ENCODE results near the gene CNEP1R1. TPM values are rescaled to one million over a fixed set of nuclear protein-coding genes. Genes with fewer than 3 reads are reported as not detected.

The CNEP1R1 gene
- total RNA-seq, 1 donor from 2014 or later, result 20.6 TPM

- no peak overlapping the region for H3K27ac Mint-ChIP-seq (ENCODE audit: unreplicated experiment)
- H3K4me1 Mint-ChIP-seq, result no peaks in the 10 kb centered on the region
- no peak overlapping the region for H3K4me3 Mint-ChIP-seq
- no peaks in the 10 kb centered on the region for H3K36me3 Mint-ChIP-seq (ENCODE audit: low read depth)
- no peak for TF ChIP-seq CTCF (conservative IDR thresholded peaks at IDR 0.05)
- no peak for DNase-seq (ENCODE audit: low read depth, low spot score)
- H3K9me3 Mint-ChIP-seq, result no peaks in the 10 kb centered on the region
- peaks cover 17% of the 10 kb centered on the region for H3K27me3 Mint-ChIP-seq (ENCODE audit: low read depth)
Measured at GRCh38 chr16:50046853-50047252, 21.8 kb downstream of the CNEP1R1 start.

- Mint-ChIP-seq H3K9me3 (no peaks in the 10 kb centered on the region), H3K27ac (ENCODE audit: unreplicated experiment) (no peak overlapping the region), H3K36me3 (ENCODE audit: low read depth) (no peaks in the 10 kb centered on the region), H3K27me3 (ENCODE audit: low read depth) (peaks cover 19% of the 10 kb centered on the region), H3K4me1 (no peaks in the 10 kb centered on the region), H3K4me3 (no peak overlapping the region)
- no peak for DNase-seq (ENCODE audit: low read depth, low spot score)
- TF ChIP-seq CTCF (conservative IDR thresholded peaks at IDR 0.05), result no peak
Measured at GRCh38 chr16:50047864-50048263, 22.8 kb downstream of the CNEP1R1 start.

GRCh38 chr16:50050802-50051201 lies 25.8 kb downstream of the CNEP1R1 start:
- no peak for TF ChIP-seq CTCF (conservative IDR thresholded peaks at IDR 0.05)
- H3K27ac Mint-ChIP-seq (ENCODE audit: unreplicated experiment), result no peak overlapping the region
- H3K9me3 Mint-ChIP-seq, result peaks cover 3% of the 10 kb centered on the region
- no peaks in the 10 kb centered on the region for H3K36me3 Mint-ChIP-seq (ENCODE audit: low read depth)
- DNase-seq (ENCODE audit: low read depth, low spot score), result no peak
- no peaks in the 10 kb centered on the region for H3K4me1 Mint-ChIP-seq
- peaks cover 10% of the 10 kb centered on the region for H3K27me3 Mint-ChIP-seq (ENCODE audit: low read depth)
- H3K4me3 Mint-ChIP-seq, result no peak overlapping the region

GRCh38 chr16:50056226-50056625 lies 31.2 kb downstream of the CNEP1R1 start:
- DNase-seq (ENCODE audit: low read depth, low spot score), result no peak
- no peak for TF ChIP-seq CTCF (conservative IDR thresholded peaks at IDR 0.05)
- H3K27ac Mint-ChIP-seq (ENCODE audit: unreplicated experiment), result no peak overlapping the region
- peaks cover 7% of the 10 kb centered on the region for H3K9me3 Mint-ChIP-seq
- no peaks in the 10 kb centered on the region for H3K4me1 Mint-ChIP-seq
- H3K36me3 Mint-ChIP-seq (ENCODE audit: low read depth), result no peaks in the 10 kb centered on the region
- no peak overlapping the region for H3K4me3 Mint-ChIP-seq
- H3K27me3 Mint-ChIP-seq (ENCODE audit: low read depth), result peaks cover 8% of the 10 kb centered on the region

GRCh38 chr16:50058091-50058771 lies 33.2 kb downstream of the CNEP1R1 start:
- H3K36me3 Mint-ChIP-seq (ENCODE audit: low read depth), result no peaks in the 10 kb centered on the region
- no peak for TF ChIP-seq CTCF (conservative IDR thresholded peaks at IDR 0.05)
- no peaks in the 10 kb centered on the region for H3K4me1 Mint-ChIP-seq
- H3K27me3 Mint-ChIP-seq (ENCODE audit: low read depth), result no peaks in the 10 kb centered on the region
- no peak for DNase-seq (ENCODE audit: low read depth, low spot score)
- H3K4me3 Mint-ChIP-seq, result no peak overlapping the region
- no peak overlapping the region for H3K27ac Mint-ChIP-seq (ENCODE audit: unreplicated experiment)
- peaks cover 7% of the 10 kb centered on the region for H3K9me3 Mint-ChIP-seq

Data from neural crest cell (in vitro differentiated cells).